AG09319 (cell line): ENCODE measurements around the gene ITGB2.

Experiments used
- DNase-seq: peaks from one replicate; pipeline ENCODE4 v3.0.0-alpha.2; 2010; ENCODE audit warnings: low read depth; ENCODE audit errors: extremely low read depth
- CTCF ChIP-seq: IDR thresholded peaks from 2 replicates; pipeline ENCODE4 v1.5.1; 2011; ENCODE audit warnings: low read depth, mild to moderate bottlenecking, inconsistent platforms, low read length, moderate library complexity

The ITGB2 gene

GRCh38 chr21:44850208-44850800 lies 70.4 kb downstream of the ITGB2 start:
- TF ChIP-seq CTCF, result no peak
- no peak for DNase-seq

GRCh38 chr21:44849616-44850130 lies 71.0 kb downstream of the ITGB2 start:
- DNase-seq, result no peak
- TF ChIP-seq CTCF, result no peak

- no peak for TF ChIP-seq CTCF
- DNase-seq, result no peak
Observed at GRCh38 chr21:44848821-44849521, 71.7 kb downstream of the ITGB2 start.

- DNase-seq, result no peak
- no peak for TF ChIP-seq CTCF
Observed at GRCh38 chr21:44847261-44848056, 73.2 kb downstream of the ITGB2 start.

GRCh38 chr21:44846485-44847260 lies 74.0 kb downstream of the ITGB2 start:
- DNase-seq, result no peak
- no peak for TF ChIP-seq CTCF

- DNase-seq, result no peak
- no peak for TF ChIP-seq CTCF
Observed at GRCh38 chr21:44846224-44846484, 74.5 kb downstream of the ITGB2 start.
